Stimulated activated CD8-positive, alpha-beta memory T cell treated with anti-CD3 and anti-CD28 coated beads, Interleukin-4, amount 100 ng/mL, for 48 hours (primary cell): ENCODE data around the gene RIT2.

Source experiments
- DNase-seq: peaks from one replicate; pipeline ENCODE4 v3.0.0-alpha.2; 2020

RIT2 gene

DNA sequence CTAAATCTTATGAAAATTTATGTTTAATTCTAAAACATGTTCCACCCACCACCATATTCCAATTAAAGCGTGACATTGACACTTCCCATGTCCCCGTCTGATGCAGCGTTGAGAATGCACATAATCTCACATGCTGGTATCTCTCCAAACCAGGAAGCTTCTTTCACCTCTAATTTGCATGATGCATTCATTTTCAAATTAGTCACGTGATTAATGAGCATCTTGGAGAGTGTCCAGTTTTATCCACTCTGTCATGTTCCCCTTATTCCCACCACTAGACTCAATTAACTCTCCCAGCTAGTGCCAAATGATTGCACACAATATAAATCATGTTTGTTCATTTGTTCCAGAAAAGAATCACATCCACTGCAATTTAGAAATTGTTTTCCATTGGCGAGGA, 105.8 kb downstream of the RIT2 start:
- DNase-seq, result no peak

DNA sequence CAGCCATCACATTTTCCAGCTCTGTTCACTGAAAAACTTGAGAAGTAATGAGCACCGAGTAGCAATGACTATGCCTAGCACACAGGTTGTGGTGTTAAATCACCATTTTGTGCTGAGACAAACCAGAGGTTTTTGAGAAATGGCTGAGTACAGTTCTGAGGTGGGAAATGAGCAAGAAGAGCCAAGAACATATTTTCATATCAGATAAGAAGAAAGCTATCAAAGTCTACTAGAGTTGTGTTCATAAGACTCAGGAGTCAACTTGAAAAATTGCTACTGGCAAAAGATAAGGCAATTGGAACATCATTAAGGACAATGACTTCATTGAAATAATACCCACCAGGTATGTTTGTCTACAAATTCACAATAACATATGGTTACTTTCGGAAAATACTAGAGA, 108.1 kb downstream of the RIT2 start:
- DNase-seq, result no peak

DNA sequence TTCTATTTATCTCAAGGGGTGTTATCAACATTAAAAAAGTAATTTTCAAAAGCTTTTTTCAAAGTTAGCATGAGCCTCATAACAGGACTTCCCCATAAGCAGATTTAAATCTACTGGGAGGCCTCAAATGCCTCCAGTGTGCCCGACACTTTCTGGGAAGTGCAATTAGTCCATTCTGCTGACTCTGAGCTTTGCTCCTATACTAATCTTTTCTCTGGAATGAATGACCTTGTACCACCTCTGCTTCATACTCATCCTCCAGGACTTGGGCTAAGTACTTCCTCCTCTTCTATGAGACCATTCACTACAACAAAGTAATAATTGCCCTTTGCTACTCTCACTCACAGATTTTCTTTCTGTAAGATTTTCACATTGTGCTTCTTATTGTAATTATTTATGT, 111.1 kb downstream of the RIT2 start:
- no peak for DNase-seq

DNA sequence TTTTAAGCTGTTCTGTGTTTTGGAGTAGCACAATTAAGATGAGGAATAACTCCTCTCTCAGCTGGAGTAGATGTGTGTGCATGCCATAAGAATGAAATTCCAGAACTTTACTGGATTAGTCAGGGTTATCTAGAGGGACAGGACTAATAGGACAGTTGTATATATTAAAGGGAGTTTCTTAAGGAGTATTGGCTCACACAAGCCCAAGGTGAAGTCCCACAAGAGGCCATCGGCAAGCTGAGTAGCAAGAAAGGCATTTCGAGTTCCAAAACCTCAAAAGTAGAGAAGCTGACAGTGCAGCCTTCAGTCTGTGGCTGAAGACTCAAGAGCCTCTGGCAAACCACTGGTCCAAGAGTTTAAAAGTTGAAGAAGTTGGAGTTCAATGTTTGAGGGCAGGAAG, 113.7 kb downstream of the RIT2 start:
- DNase-seq, result no peak

DNA sequence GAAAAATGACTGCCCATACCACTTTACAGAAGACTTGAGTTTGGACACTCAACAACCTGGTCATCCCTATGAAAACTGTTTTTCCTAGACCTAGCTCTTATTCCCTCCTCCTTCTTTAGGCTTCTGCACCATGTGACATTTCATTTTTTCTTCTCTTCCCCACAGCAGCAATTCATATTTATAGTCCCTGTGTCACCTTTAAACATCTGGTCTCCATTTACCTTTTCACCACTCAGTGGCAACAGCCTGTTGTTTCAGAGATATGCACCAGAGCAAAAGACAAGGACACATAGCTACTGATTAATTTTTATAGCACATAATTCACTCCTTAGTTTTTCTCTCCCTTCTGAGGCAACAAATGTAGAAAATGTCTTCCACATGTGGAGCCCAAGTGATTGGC, 118.7 kb downstream of the RIT2 start:
- DNase-seq, result no peak

DNA sequence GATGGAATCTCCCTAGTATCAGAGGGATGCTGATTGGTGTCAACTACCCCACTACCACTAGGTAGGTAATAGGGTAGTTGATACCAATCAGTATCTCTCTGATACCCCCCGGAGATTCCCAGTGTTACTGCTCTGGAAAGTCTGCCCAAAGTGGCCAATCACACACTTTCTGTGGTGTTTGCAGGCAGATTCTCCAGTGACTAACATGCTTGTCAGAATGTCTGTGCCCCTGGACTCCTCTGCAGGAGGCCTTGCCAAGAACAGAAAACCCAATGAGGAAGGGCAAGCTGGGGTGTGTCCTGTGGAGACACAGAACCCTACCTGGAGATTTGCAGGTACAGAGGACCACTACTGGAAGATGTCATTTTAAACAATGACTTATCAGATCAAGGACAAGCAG, 135.1 kb downstream of the RIT2 start:
- DNase-seq, result no peak

DNA sequence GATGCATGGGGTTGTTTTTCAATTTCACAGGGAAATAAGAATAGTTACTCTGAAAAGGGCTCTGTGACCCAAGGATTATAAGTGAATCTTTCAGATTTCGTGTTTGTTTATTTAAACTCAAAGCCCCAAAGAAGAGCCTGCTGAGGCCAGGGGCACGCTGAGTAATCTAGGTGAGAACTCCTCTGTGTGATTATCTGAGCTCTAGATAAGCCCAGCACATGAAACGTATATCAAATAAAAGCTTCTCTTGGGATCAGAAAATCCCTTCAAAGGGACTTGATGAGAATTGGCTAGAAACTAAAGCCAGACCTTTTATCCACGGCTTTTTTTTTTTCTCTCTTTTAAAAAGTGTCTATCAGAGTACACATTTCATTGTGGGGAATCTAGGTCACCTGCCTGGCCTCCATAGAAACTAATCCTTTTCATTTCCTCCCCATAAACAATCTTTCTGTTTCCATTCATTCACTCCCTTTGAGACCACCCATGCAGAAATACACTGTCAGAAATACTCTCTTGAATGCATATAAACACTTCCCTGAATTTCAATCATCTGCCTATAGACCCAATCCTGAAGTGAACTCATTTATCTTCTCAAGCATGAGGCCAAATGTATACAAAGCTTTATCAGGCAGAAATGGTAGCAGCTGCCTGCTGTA, 137.4 kb downstream of the RIT2 start:
- DNase-seq, result no peak

DNA sequence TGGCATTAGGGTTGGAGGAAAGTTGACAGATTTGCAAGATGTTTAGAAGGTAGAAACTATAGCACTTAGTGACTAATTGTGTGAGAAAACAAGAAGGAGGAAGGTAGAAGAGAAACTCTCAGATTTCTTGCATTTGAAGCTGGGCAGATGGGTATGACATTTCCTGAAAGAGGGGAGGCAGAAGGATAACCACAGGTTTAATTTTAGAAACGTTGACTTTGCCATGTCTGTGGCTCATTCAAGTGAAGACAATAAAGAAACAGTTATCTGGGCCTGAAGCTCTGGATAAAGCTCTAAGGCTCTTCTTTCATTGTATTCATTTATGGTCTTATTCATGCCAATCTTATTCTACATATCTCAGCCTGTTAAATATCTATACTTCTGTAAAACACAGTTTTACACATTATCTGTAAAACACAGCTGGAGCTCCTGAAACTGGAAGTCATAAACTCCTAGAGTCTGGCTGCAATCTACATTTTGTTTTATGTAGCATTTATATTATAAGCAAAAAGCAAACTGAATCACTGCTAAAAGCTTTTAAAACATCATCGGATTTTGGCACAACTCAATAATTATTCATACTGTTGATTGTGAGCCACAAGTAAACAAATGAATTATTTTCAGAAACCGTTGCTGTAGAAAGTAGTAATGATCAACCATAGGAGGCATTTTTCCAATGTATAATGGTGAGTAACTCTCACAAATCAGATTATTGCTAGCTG, 138.5 kb downstream of the RIT2 start:
- DNase-seq, result no peak

DNA sequence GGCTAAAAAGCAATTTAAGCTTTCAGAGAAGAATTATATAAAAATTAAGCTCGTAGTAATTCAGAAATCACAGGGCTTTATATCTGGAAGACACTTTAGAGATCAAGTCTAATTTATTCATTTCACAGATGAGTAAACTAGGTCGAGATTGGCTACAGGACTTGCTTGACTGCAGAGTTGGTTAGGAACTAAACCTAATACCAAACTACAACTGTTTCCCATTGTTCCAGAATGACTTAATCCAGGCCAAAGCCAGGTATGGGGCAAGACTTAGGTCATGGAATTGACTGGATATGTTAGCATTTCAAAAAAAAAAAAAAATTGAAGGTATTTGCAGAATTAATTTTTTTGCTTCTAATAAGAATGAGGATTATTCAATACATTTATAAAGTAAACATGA, 146.1 kb downstream of the RIT2 start:
- DNase-seq, result no peak

DNA sequence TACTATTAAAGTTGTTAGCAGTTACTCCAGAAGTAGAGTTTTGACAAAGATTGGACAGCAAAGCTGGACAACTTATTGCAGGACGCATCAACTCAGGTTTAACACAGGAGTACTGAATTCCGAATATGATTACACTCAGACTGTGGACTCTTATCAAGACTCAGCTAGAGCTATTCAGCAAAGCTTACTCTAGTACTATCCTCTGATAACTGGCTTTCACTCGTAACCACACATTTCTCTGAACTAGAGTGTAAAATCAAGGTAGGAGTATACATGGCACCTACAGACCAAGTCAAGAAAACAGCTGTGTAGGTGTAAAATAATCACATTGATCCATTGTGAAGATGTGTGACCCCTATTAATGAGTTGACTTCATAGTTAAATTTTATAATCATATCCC, 154.2 kb downstream of the RIT2 start:
- no peak for DNase-seq

DNA sequence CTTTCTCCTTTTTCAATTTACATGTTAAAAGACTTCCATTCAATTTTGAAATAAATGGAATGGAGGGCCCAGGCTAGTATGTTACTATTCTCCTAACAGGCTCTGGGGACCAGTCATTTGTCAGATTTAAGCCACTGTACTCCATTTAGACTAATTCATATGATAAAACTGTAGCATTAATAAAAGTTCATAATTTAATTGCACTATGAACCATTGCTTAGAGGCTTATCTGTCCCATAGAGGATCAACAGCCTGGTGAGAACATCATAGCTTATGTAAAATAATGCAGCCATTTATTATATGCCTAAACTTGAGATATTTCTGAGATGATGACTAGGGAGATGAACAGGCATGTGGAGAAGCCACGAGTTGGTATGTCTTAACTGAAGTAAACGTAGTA, 156.0 kb downstream of the RIT2 start:
- no peak for DNase-seq

DNA sequence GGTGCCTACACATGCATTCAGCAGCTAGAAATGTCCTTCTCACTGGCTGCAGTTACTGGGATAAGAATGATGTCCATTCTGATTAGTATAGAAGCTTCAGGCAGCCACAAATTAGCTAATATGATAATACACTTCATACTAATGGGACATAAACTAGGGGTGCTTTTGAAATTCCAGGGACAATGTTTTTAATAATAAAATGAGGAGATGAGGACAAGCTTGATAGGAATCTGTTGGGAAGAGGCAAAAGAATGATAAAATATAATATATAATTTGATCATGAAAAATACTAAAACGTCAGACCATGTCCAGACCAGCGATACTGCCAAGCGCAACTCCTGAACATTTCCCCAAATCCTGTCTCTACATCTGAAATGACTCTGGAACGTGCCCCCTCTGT, 157.1 kb downstream of the RIT2 start:
- DNase-seq, result no peak

DNA sequence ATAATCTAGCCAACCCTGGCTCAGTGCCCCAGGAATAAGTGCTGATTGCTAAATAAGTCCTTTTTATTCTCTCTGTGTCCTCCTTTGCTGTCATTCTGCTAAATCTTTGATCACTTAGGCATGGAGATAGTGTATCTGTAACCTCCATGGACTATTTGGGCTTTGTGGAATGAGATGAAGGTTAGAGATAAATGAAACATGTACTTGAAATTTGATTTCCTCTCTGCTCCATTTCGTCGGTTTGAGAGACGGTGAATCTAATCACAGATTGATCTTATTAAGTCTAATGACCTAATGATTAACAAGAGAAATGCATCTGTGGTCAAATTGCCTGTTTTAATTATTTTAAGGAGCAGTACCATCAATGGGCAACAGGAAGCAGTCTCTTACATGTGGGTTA, 159.2 kb downstream of the RIT2 start:
- DNase-seq, result no peak

DNA sequence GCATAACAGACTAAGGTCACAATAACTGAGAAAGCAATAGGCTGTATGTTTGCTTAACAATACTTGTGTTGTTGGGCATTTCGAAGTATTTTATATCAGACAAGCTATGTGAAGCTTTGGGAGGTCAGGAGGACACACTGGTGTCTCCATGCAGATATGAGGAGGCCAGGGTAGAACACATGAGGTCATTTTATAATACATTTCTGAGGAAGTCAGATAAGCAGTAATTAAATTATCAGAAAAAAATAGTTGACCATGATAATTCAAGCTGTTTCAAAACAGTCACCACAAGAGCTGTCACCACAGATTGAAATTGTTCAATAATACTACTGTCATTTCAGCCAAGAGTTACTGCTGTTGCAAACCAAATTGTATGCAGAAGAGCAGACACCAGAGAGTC, 160.6 kb downstream of the RIT2 start:
- DNase-seq, result no peak

DNA sequence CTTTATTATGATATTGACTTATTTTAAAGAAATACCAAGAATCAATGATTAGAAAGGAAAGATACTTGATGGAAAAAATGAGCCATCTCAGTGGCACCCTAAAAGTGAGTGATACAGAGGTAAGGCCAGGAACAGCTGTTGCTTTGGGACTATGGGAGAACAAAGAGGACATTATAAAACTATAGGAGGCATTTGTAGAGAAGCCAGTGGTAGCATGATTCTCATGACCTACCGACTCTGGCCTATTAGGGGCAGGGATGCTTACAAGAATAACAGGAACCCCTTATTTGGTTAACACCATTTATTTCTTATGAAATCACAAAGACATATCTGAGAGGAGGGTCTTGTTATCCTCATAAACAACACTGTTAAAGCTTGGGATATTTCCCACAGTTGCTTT, 162.2 kb downstream of the RIT2 start:
- DNase-seq, result no peak

DNA sequence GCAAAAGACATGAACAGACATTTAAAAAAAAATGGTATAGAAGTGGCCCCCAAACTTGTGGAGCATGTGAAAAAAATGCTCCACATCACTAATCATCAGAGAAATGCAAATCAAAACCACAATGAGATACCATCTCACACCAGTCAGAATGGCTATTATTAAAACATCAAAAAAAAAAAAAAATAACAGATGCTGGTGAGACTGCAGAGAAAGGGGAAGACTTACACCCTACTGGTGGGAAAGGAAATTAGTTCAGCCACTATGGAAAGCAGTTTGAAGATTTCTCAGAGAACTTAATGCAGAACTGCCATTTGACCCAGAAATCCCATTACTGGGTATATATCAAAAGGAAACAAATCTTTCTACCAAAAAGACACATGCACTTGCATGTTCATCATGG, 164.8 kb downstream of the RIT2 start:
- no peak for DNase-seq

DNA sequence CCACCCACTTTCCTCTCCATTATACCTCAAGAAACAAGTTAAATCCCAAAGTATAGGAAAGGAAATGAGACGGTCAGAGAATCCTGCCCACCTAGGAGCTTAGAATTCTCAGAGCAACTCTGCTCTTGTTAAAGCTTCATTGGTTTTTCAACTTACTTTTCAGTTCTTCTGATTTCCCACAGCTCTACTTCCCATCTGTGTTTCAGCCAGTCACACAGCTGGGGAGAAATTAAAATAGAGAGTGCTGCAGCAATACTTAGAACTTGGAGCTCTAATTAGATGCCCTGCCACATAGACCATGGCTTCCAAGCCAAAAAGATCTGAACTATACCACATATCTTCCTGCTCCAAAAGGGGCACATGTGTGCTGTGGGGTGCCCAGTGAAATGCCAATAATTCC, 166.7 kb downstream of the RIT2 start:
- no peak for DNase-seq

DNA sequence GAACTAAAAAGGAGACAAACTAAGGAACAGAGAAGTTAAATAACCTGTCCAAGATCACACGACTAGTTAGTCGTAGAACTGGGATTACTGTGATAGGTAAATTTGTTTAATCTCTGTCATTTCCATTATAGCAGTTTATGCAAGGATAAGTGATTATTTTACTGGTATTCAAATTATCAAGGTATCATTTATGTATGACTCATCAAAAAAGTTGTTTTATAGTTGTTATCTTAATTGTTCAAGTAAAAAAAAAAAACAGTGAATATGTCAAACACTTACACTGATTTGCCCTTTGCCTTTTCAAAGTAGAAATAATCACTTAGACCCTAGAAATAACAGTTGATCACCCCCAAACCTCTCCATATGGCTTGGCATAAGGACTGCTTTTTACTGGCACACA, 173.6 kb downstream of the RIT2 start:
- no peak for DNase-seq

DNA sequence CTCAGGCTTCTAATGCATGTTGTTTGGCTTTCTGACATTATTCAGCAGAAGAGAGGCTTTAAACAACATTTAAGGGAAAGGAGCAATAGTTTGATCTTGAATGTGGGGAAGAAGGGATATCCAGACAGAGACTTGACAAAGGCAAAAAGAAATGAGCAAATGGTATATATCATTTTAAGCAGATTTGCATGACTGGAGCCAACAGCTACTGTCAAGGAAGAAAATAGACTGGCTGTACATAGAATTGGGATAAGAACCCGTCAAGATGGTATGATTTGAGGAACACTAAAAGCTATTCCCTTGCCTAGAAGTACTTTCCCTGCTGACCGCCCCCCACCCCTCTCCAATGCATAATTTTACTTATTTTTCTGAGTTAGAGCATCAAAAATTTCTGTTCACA, 174.5 kb downstream of the RIT2 start:
- no peak for DNase-seq

DNA sequence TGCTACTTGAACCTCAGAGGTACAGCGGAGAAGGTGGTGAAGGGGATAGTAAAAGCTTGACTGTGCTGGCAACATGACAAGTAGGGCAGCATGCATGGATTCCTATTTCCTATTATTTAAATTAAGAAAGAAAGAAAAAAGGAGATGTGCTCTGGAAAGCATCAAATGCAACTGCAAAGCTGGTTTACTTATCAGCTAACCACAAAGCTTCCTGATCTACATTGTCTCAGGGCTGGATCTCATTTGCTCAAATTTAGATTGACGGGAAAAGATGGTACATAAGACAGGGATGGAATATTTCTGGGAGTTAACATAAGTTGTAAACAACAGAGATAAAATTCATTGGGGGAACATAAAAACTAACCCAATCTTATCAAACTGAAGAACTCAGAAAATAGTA, 178.0 kb downstream of the RIT2 start:
- DNase-seq, result no peak

DNA sequence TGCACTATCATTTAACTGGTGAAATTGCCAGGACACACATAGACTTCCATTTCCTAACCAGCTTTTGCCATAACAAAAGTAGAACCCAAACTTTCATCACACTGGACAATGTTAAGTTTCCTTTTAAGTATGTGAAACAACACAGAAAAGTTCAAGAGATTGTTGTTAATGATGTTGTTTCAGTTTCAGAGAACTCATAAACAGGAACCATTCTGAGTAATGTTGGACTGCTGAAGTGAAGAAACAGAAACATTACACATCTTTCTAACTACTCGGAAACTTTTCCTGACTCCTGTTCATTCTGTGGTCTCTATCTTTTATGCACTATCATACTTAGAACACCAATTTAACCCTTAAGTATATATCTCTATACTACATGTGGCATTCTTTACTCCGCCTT, 179.2 kb downstream of the RIT2 start:
- DNase-seq, result no peak

DNA sequence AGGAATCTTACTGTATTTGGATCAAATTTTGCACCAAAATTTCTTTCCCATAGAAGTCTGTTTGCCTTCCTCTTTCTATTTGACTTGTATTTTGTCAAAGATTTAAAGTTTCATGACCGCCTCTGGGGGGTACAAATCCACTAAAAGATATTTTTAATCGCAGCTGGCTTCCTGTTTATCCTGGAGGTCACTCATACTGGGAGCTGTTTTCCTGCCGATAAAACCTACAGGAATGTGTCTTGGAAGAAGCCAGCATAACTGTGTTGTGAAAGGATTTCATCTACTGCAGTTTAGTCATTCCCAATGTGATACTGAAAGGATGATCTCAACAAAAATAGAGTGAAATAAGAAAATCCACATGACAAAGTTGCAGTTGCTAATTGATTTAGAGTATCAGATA, 184.0 kb downstream of the RIT2 start:
- DNase-seq, result no peak

DNA sequence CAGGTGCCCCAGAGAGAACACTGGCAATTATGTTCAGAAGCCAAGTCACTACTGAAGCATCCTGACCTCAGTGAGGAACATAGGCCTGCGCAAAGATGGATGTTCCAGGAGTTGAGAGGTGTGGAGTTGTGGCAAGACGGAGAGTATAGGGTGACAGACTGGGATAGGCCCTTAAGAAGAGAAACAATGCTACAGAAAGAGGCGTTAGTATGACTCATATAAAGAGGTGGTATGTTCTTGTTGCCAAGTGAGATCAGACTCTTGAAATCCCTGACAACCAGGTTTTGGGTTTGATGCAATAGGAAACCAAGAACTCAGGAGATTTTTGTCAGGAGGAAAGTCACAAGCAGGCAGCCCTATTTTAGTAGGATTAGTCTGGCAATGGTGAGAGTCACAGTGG, 185.6 kb downstream of the RIT2 start:
- DNase-seq, result no peak

DNA sequence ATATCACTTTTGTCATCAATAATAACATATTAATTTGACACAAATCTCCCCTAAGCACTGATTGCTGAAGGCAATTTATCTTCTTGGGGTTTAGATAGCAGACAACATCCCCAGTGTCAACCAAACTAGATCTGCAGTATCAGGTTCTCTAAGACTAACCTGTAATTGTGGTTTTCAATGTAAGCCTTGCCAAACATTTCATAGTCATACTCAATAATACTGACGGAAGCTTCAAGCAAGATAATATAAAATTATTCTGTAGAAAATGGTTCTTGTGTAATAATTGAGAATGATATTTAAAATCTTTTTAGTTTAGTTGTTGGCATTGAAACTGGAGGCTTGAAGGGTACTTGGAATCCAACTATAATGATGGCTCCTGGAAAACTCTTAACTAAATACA, 186.3 kb downstream of the RIT2 start:
- DNase-seq, result no peak

DNA sequence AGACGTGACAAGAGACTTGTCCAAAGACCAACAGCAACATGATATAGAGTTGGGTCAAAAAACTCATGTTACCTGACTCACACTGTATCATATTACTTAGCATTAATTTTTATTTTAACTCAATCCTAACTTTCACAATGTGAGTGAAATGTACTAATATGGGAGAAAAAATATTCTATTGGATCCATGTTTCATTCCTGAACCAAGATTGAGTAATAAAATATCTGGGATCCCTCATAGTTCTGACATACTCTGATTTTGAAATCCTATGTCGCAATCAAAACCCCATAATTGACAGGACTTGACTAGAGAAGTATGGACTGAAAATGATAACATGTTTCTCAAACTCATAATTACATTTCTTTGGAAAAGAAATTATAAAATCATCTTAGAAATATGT, 190.4 kb downstream of the RIT2 start:
- no peak for DNase-seq
